Caco-2 (cell line): ENCODE results near the gene ATOSA. TPM values are rescaled to one million over a fixed set of nuclear protein-coding genes. Genes with fewer than 3 reads are reported as not detected.

Source experiments
- BruUV-seq: library from RNA; stranded (reverse); fragments of 400-500 nt; replicated peaks from 2 replicates; lab custom pipeline; 2021; lab: Mats Ljungman, UMichigan
- CTCF ChIA-PET: fragments of 300-600 bp; sonication (Branson Sonifier 250); formaldehyde crosslinking; loops from one replicate; lab custom pipeline; 2022; ENCODE audit warnings: antibody characterized with exemption; lab: Charles Lee
- POLR2A ChIA-PET: fragments of 300-600 bp; sonication (Branson Sonifier 250); formaldehyde crosslinking; loops from one replicate; lab custom pipeline; 2022; ENCODE audit warnings: antibody characterized with exemption; lab: Charles Lee
- DNase-seq, 2 experiments: peaks; one replicate each; pipeline versions ENCODE4 v3.0.0 to v3.0.0-alpha.2; 2020 to 2022
- H3K27me3 ChIP-seq: replicated peaks from 2 replicates; pipeline ENCODE4 v1.6.0; 2011; ENCODE audit warnings: low read length; ENCODE audit not compliant: control insufficient read depth, insufficient read depth
- H3K36me3 ChIP-seq: 2 replicates; pipeline ENCODE4 v1.5.1; 2011; ENCODE audit warnings: low read length; ENCODE audit not compliant: control insufficient read depth, insufficient read depth
- H3K4me1 ChIP-seq: fragments of 250-450 bp; sonication (Bioruptor Pico); 2 replicates; pipeline ENCODE4 v1.5.1; 2020; ENCODE audit warnings: mild to moderate bottlenecking
- H3K4me3 ChIP-seq: 2 replicates; pipeline ENCODE4 v1.5.1; 2011; ENCODE audit warnings: low read depth, mild to moderate bottlenecking, control low read depth, low read length
- H3K9me3 ChIP-seq: fragments of 250-450 bp; sonication (Bioruptor Pico); 2 replicates; pipeline ENCODE4 v1.5.1; 2020; ENCODE audit warnings: mild to moderate bottlenecking, moderate library complexity
- H3K27ac Mint-ChIP-seq: one replicate; pipeline ENCODE4 v1.8.0; 2022; ENCODE audit warnings: mixed read lengths; ENCODE audit not compliant: unreplicated experiment
- H3K27me3 Mint-ChIP-seq: one replicate; pipeline ENCODE4 v1.8.0; 2022; ENCODE audit warnings: mixed read lengths; ENCODE audit not compliant: insufficient read depth, unreplicated experiment
- H3K36me3 Mint-ChIP-seq: one replicate; pipeline ENCODE4 v1.8.0; 2022; ENCODE audit warnings: mild to moderate bottlenecking, mixed read lengths; ENCODE audit not compliant: insufficient read depth, unreplicated experiment
- H3K4me1 Mint-ChIP-seq: one replicate; pipeline ENCODE4 v1.8.0; 2022; ENCODE audit warnings: low read depth, mixed read lengths; ENCODE audit not compliant: unreplicated experiment
- H3K4me3 Mint-ChIP-seq: one replicate; pipeline ENCODE4 v1.8.0; 2022; ENCODE audit warnings: mild to moderate bottlenecking, moderate library complexity, mixed read lengths; ENCODE audit not compliant: unreplicated experiment
- H3K9me3 Mint-ChIP-seq: one replicate; pipeline ENCODE4 v1.8.0; 2022; ENCODE audit warnings: mixed read lengths; ENCODE audit not compliant: unreplicated experiment
- CTCF ChIP-seq, 2 experiments: fragments of 200-600 bp in 1 of 2; IDR thresholded peaks; 1 replicate in 1 of 2; 2 replicates in 1 of 2; pipeline versions ENCODE4 v1.5.1 to v1.8.0; 2011 to 2022; ENCODE audit warnings: antibody characterized with exemption in 1 of 2, control low read depth in 1 of 2, inconsistent platforms in 1 of 2, low read depth in 1 of 2, low read length in 1 of 2, mild to moderate bottlenecking in 1 of 2, moderate library complexity in 1 of 2; ENCODE audit not compliant: insufficient read depth in 1 of 2, severe bottlenecking in 1 of 2, unreplicated experiment in 1 of 2
- intact Hi-C: fragments of 100-400 bp; cut with micrococcal nuclease; formaldehyde crosslinking; loops from one replicate; pipeline ENCODE4 v1.10.0; 2022; ENCODE audit not compliant: unreplicated experiment
- total RNA-seq: library from RNA; stranded (reverse); gene quantifications from 2 replicates; pipeline ENCODE4 v1.2.3, GENCODE V29; 2022

Gene ATOSA
- total RNA-seq, 1 experiment from 2014 or later = 17.6 TPM

- peaks cover 10% of the 10 kb centered on the region for H3K9me3 Mint-ChIP-seq
- H3K9me3 ChIP-seq = no peaks in the 10 kb centered on the region
- CTCF ChIA-PET = interaction anchor here (0.6 kb wide), 1 partner anchor 133 kb away, joined by 4 read pairs; no protein-coding TSS in a partner anchor
- no peak overlapping the region for H3K4me3 ChIP-seq
- no peak for TF ChIP-seq CTCF (IDR thresholded peaks at IDR 0.05; ENCODE audit: insufficient read depth in 1 of 2, low read depth in 1 of 2, low read length in 1 of 2, severe bottlenecking in 1 of 2, unreplicated experiment in 1 of 2)
- no peaks in the 10 kb centered on the region for H3K36me3 Mint-ChIP-seq
- peaks cover 3% of the 10 kb centered on the region for H3K27me3 Mint-ChIP-seq
- no peak overlapping the region for H3K4me3 Mint-ChIP-seq
- no peak overlapping the region for H3K27ac Mint-ChIP-seq
- no TSS peak for BruUV-seq
- H3K36me3 ChIP-seq = no peaks in the 10 kb centered on the region
- intact Hi-C loops = no loop called here
- no peaks in the 10 kb centered on the region for H3K27me3 ChIP-seq
- H3K4me1 Mint-ChIP-seq = no peaks in the 10 kb centered on the region
- H3K4me1 ChIP-seq = no peaks in the 10 kb centered on the region
- no peak for DNase-seq
- POLR2A ChIA-PET = no interaction called here
Measured at GRCh38 chr15:52727815-52728214, 48.6 kb upstream of the ATOSA start.

DNA sequence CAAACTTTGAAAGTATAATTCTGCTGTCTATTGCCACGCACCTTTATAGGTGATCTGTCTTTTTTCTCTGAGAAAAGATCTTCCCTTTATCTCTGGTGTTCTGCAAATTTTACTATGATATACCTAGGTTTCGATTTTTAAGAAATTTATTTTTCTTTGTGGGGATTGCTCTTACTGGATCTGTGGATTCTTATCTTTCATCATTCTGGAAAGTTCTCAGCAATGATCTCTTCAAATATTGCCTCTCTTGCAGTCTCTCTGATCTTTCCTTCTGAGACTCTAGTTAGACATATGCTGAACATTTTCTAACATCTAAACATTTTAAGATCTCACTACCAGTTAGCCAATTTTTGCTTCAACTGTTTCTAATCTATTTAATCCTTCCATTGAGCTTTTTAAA is 47.0 kb upstream of the ATOSA start:
- CTCF ChIA-PET = no interaction called here
- no TSS peak for BruUV-seq
- no peak for DNase-seq

DNA sequence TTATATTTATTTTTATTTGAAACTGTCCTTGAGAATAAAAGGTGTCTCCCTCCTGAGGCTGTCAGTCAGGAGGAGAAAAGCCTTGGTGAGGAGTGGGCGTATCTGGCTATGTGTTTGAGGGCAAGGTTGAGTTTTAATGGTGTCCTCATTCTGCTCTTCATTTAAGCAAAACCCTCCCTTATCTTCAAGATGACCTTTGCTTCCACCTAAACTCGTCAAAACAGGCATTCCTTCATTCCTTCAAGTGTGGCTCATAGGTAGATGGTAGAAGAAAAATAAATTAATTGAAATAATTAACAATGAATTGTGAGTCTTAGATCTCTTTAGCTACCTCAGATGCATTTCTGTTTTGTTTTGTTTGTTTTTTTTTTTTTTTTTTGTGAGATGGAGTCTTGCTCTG is 39.4 kb upstream of the ATOSA start:
- Histone ChIP-seq H3K36me3 (no peaks in the 10 kb centered on the region), H3K4me3 (no peak overlapping the region), H3K4me1 (peaks cover 19% of the 10 kb centered on the region), H3K9me3 (no peaks in the 10 kb centered on the region), H3K27me3 (no peaks in the 10 kb centered on the region)
- Mint-ChIP-seq H3K4me1 (peaks cover 20% of the 10 kb centered on the region), H3K4me3 (no peak overlapping the region), H3K27ac (peak overlapping the region; percentile 83), H3K9me3 (no peaks in the 10 kb centered on the region), H3K36me3 (no peaks in the 10 kb centered on the region), H3K27me3 (no peaks in the 10 kb centered on the region)
- BruUV-seq = no TSS peak
- CTCF ChIA-PET = no interaction called here
- intact Hi-C loops = loop anchor here (1.0 kb wide), 1 partner anchor 9 kb away; no protein-coding TSS in a partner anchor
- peak in 1 of 2 experiments; percentile 21 for DNase-seq
- POLR2A ChIA-PET = interaction anchor here (0.5 to 0.7 kb wide), 2 partner anchors 39 to 168 kb away, joined by 3 to 6 read pairs; no protein-coding TSS in a partner anchor
- no peak for TF ChIP-seq CTCF (IDR thresholded peaks at IDR 0.05; ENCODE audit: insufficient read depth in 1 of 2, low read depth in 1 of 2, low read length in 1 of 2, severe bottlenecking in 1 of 2, unreplicated experiment in 1 of 2)

More for the DNA sequence above, 47.0 kb upstream of the ATOSA start:
- Mint-ChIP-seq H3K36me3 (no peaks in the 10 kb centered on the region), H3K4me3 (no peak overlapping the region), H3K4me1 (no peaks in the 10 kb centered on the region), H3K27me3 (peaks cover 3% of the 10 kb centered on the region), H3K27ac (no peak overlapping the region), H3K9me3 (peaks cover 10% of the 10 kb centered on the region)
- H3K27me3 ChIP-seq = no peaks in the 10 kb centered on the region
- TF ChIP-seq CTCF (IDR thresholded peaks at IDR 0.05; ENCODE audit: insufficient read depth in 1 of 2, low read depth in 1 of 2, low read length in 1 of 2, severe bottlenecking in 1 of 2, unreplicated experiment in 1 of 2) = no peak
- no peaks in the 10 kb centered on the region for H3K36me3 ChIP-seq
- no peaks in the 10 kb centered on the region for H3K4me1 ChIP-seq
- H3K9me3 ChIP-seq = no peaks in the 10 kb centered on the region
- H3K4me3 ChIP-seq = no peak overlapping the region
- intact Hi-C loops = no loop called here
- POLR2A ChIA-PET = no interaction called here
